Urinary bladder (tissue), 4 donors: ENCODE data around the gene SMPX. TPM values are rescaled to one million over a fixed set of nuclear protein-coding genes. Genes with fewer than 3 reads are reported as not detected.

ENCODE experiments used
- DNase-seq: peaks from one replicate; pipeline ENCODE4 v3.0.0-alpha.2; 2015; ENCODE audit errors: extremely low spot score
- H3K27ac ChIP-seq: one replicate; pipeline ENCODE4 v1.5.1; 2013; ENCODE audit warnings: low read depth, mild to moderate bottlenecking, moderate library complexity
- H3K36me3 ChIP-seq: one replicate; pipeline ENCODE4 v1.6.1; 2013; ENCODE audit warnings: mild to moderate bottlenecking, moderate library complexity; ENCODE audit not compliant: insufficient read depth
- H3K4me1 ChIP-seq: one replicate; pipeline ENCODE4 v1.6.1; 2013; ENCODE audit warnings: mild to moderate bottlenecking, moderate library complexity; ENCODE audit not compliant: insufficient read depth
- H3K4me3 ChIP-seq: one replicate; pipeline ENCODE4 v1.5.1; 2013; ENCODE audit warnings: low read depth, low read length
- WGBS: extraction: QIAGEN DNeasy Blood & Tissue Kit; methylation state at CpG from one replicate; pipeline ENCODE4 v1.1.7; 2013; 5-methylcytosine and 5-hydroxymethylcytosine counted together
- polyA plus RNA-seq: library from polyadenylated mRNA; stranded (reverse); fragments of 200-250 nt; gene quantifications from one replicate; pipeline ENCODE4 v1.2.3, GENCODE V29; 2013
- total RNA-seq: library from RNA; depleted of rRNA; stranded (reverse); fragments of >200 nt; gene quantifications from one replicate; pipeline ENCODE4 v1.2.3, GENCODE V29; 2014
- donor health status: healthy with polysubstance abuse.
- donor health status: healthy.

SMPX gene
- total and polyA plus RNA-seq, 2 donors: 3.6 to 47.5 TPM

DNA sequence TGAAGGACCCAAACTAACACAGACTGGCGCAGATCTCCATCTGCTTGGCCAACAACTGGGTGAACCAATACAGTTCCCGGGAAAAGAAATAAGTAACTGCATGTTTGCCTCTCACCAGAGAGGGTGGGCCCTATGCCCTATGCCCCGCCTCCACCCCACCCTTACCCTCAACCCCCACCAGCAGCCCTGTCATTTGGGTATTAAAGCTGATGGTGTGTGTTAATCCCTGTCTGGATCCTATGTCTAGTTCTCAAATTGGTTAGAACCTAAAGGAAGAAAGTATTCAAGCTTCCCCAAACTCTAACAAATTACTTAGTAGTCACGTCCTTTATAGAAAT lies 19.0 kb downstream of the SMPX start:
- 69% methylated on average over 4 of the region's 4 CpGs for WGBS
- Histone ChIP-seq H3K27ac (no peak overlapping the region), H3K4me3 (no peak overlapping the region), H3K4me1 (no peaks in the 10 kb centered on the region), H3K36me3 (no peaks in the 10 kb centered on the region)
- DNase-seq: no peak

DNA sequence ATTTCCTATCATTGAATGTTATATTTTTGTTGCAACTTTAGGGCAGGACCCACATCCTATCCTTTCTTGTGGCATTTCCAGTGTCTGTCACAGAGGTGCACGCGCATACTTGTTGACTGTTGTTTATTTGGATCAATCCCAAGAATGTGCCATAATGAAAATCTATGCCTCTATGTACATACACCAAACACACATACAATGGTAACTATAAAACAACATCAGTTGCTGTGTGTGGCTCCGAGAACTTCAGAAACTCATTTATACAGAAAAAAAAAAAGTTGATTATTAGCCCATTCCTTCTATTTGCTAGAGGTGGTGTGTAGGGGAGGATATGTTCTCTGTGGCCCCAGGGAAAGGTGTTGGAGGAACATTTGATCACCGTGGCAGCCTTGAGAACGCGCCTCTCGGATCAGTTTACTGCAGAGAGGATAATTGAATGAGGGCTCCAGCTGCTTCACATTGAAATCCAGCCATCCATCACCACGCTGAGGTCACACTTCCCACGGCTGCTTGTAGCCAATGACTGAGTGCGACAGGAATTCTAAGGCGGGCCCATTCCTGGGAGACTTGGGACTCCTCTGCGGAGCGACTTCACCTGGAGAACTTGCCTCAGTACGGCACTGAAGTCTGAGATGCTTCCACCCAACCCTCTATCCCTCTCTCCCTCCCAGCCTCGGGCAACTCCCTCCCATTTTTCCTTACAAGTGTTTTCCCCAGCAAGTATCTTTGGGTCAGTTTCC lies 19.5 kb downstream of the SMPX start:
- no peak overlapping the region for H3K27ac ChIP-seq
- no peaks in the 10 kb centered on the region for H3K4me1 ChIP-seq
- WGBS: 59% methylated on average over 15 of the region's 15 CpGs
- H3K36me3 ChIP-seq: no peaks in the 10 kb centered on the region
- no peak for DNase-seq
- no peak overlapping the region for H3K4me3 ChIP-seq

DNA sequence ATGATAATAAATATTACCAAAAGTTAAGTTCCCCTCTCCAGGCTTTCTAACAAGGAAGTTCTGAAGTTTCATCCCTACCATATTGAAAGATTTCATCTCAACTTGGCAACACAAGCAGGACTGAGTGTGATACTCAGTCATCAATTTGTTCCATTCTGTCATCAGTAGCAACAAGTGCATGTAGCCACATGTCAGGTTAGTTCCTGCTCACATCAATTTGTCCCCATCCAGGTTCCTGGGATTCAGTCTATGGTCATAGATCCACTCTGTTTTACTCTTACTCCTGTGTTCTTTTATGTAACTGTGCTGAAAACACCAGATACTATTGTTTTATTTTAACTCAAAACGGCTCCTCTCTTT lies 22.2 kb downstream of the SMPX start:
- H3K27ac ChIP-seq: no peak overlapping the region
- no peak for DNase-seq
- H3K36me3 ChIP-seq: no peaks in the 10 kb centered on the region
- no peak overlapping the region for H3K4me3 ChIP-seq
- WGBS: 49% methylated on average over 1 of the region's 1 CpG
- no peaks in the 10 kb centered on the region for H3K4me1 ChIP-seq

DNA sequence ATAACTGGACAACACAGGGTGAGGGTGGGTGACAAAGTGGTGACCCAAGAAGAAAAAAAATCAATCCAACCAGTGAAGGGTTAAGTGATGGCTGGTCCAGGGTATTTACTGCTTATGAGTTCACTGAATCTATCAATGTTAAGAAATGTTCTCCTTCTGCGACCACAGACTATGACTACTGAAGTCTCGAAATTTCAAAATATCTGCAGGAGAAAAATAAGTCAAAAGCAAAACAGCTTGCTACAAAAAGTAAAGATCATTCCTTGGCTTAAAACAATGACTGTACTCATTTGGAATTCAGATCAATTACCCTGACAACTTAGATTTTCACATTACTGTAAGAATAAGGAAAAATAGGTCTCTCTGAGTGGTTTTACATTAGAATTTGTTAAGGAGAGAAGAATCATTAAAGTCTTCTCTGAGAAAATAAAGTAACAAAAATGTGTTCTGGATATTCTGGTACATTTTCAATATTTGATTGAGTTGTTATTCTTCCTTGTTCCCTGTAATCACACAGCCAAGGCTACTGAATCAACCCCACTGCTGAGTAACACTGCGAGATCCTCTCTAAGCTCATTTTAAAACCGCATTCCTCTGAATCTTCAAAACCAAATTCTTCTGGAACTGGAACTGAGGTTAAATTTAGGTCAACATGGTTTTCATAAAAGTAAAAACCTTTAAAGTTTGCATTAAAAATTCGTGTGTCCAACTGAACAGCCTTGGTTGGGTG lies 22.7 kb downstream of the SMPX start:
- H3K36me3 ChIP-seq: no peaks in the 10 kb centered on the region
- H3K4me3 ChIP-seq: no peak overlapping the region
- H3K4me1 ChIP-seq: no peaks in the 10 kb centered on the region
- H3K27ac ChIP-seq: no peak overlapping the region
- WGBS: 36% methylated on average over 5 of the region's 5 CpGs
- DNase-seq: no peak

DNA sequence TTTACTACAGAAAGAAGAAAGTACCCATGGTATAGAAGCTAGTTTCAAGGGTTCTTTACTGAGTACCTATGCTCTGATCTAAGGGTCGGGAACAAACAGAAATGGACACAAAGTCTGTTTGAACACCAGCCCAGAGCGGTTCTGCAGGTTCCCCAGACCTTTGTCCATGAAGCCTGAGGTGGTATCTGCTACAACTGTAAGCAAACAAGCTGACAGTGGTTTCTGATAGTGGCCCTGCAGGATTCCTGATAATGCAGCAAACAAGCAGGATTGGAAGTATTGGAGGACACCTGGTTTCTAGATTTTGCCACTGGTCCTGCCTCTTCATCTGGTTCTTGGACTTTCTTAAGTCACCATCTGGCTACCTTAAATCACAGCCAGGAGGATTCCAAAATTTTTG lies 23.7 kb downstream of the SMPX start:
- Histone ChIP-seq H3K27ac (no peak overlapping the region), H3K4me1 (no peaks in the 10 kb centered on the region), H3K4me3 (no peak overlapping the region), H3K36me3 (no peaks in the 10 kb centered on the region)
- WGBS: 86% methylated on average over 2 of the region's 2 CpGs
- no peak for DNase-seq

DNA sequence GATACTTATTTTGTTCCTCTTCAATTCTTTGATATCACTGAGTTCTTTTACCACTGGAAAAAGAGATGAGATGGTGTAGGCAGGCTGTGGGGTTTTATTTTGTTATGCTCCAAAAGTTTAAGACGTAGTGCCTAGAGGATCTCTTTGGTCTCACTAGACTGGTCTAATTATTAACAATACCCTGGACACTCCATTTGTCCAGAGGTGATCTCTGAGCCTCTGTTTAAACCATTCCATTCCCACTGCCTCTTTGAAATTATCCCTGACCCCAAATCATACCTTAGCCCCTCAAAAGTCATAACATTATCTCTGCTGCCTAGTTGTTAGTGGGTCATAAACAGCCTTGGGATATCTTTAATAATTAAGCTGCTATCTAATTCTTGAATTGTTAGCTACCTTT lies 24.2 kb downstream of the SMPX start:
- WGBS: 92% methylated on average over 1 of the region's 1 CpG
- no peaks in the 10 kb centered on the region for H3K36me3 ChIP-seq
- no peak for DNase-seq
- H3K4me1 ChIP-seq: no peaks in the 10 kb centered on the region
- H3K27ac ChIP-seq: no peak overlapping the region
- no peak overlapping the region for H3K4me3 ChIP-seq

DNA sequence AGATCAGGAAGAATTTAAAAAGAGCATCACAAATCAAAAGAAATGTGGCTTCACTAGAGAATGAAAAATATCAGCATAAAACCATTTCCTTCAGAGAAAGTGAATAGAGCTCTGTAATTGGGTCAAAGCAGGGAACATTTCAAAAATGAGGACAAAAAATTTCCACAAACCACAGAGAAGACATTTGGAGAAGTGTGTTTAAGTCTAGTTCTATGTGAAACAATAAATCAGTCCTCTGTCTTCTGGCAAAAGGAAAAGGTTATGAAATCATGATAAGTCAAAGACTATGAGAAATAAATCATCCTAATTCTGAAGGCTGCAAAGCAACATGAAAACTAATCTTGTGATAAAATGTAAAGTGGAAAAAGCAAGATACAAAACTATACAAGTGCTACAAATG lies 27.9 kb downstream of the SMPX start:
- no peak overlapping the region for H3K4me3 ChIP-seq
- DNase-seq: no peak
- no peaks in the 10 kb centered on the region for H3K4me1 ChIP-seq
- H3K36me3 ChIP-seq: no peaks in the 10 kb centered on the region
- H3K27ac ChIP-seq: no peak overlapping the region

DNA sequence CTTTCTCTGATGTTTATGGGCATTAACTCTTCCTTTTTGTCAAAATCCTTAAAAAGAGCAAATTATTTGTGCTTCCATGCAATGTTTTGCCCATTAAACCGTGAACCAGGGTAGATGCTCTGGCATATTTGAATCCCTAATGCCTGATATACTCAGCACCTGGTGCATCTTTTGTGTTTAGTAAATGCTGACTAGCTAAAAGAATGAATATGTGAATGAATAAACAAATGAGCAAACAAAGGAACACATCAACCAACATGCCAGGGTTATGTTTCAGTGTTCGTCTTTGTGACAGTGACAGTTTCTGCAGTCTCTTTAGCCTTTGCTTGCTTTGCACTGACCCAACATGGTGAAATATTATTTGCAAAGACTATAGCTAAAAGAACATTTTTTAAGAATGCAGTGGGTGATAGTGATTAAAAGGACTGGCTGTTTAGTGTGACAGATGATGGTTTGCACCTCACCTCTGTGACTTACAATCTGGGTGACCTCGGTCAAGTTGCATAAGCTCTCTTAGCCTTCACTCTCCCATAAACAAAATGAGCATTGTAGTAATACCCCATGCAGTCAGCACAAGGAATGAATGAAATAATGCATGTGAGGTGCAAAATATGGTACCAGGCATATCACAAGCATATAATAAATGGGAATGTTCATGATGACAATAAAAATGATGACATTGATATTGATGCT lies 29.5 kb downstream of the SMPX start:
- WGBS: 83% methylated on average over 3 of the region's 3 CpGs
- H3K4me1 ChIP-seq: no peaks in the 10 kb centered on the region
- H3K27ac ChIP-seq: no peak overlapping the region

DNA sequence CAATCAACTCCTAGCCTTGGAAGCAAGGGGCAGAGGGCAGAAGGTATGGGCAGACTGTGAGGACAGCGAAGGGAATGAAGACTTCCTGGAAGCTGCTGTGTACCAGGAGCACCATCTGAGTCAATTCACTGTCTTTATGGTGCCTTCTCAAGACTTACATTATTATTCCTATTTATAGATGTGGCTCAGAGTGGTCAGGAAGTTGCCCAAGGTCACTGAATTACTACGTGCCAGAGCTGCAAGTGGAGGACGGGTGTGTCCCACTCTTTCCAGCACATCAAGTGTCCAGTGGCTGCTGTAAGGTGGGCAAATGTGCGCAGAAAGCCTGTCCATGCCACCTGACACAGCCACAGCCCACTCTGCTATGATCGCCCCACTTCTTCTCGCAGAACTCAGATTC lies 32.0 kb downstream of the SMPX start:
- Histone ChIP-seq H3K4me1 (no peaks in the 10 kb centered on the region), H3K36me3 (no peaks in the 10 kb centered on the region), H3K4me3 (no peak overlapping the region), H3K27ac (no peak overlapping the region)
- no peak for DNase-seq
- 81% methylated on average over 6 of the region's 6 CpGs for WGBS

More for the DNA sequence above, 29.5 kb downstream of the SMPX start:
- no peak overlapping the region for H3K4me3 ChIP-seq
- DNase-seq: no peak
- H3K36me3 ChIP-seq: no peaks in the 10 kb centered on the region

DNA sequence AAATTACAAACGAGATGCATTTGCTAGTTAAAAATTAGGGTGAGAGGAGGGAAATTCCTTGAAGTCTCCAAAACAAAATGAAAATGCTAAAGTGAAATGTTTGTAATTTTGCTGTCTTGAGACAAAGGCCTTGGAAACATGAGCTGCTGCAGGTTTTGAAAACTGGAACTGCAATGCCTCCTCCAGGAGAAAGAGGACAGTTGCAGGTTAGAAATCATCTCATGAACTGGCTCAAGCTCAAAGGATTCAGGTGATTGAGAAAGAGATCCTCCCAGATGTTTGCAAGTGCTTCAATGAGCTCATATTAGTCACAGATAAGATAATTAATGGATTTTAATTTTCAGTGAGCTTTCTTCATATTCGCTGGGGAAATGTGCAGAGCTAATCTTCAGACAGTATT lies 32.4 kb downstream of the SMPX start:
- no peak overlapping the region for H3K4me3 ChIP-seq
- DNase-seq: no peak
- H3K27ac ChIP-seq: no peak overlapping the region
- 19% methylated on average over 2 of the region's 2 CpGs for WGBS
- no peaks in the 10 kb centered on the region for H3K4me1 ChIP-seq
- no peaks in the 10 kb centered on the region for H3K36me3 ChIP-seq

DNA sequence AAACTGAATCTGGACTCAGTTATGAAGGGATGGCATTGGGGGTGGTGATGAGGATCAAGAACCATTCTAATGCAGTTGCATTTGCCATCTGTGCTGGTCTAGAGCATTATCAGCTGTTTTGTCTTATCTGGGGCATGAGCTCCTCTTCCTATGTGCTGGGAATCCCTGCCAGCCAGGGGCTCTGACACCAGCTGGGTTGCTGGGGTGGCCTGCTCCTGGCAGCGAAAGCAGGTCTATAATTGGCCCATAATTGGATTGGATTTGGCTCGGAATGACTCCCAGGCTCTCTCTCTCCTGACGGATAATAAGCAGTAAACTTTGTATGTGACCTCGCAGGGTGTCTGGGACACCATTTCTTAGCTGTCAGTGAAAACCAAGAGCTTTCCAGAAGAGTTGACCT lies 34.1 kb downstream of the SMPX start:
- Histone ChIP-seq H3K4me3 (no peak overlapping the region), H3K36me3 (no peaks in the 10 kb centered on the region), H3K4me1 (no peaks in the 10 kb centered on the region), H3K27ac (no peak overlapping the region)
- 74% methylated on average over 4 of the region's 4 CpGs for WGBS
- DNase-seq: no peak

DNA sequence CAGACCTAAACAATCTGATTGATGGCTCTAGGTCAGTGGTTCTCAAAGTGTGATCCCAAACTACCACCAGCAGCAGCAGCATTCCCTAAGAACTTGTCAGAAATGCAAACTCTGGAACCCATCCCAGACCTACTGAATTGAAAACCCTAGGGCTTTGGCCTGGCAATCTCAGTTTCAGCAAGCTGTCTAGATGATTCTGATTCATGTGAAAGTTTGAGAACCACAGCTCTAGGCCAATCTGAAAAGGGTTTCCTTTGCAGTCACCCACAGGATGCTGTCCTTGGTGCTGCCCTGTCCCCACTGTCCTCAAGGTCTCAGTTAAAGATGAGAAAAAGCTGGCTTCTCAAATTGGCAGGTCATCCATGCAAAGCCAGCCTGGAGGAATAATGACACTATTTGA lies 34.8 kb downstream of the SMPX start:
- H3K4me1 ChIP-seq: no peaks in the 10 kb centered on the region
- no peak overlapping the region for H3K4me3 ChIP-seq
- no peak overlapping the region for H3K27ac ChIP-seq
- no peak for DNase-seq
- H3K36me3 ChIP-seq: no peaks in the 10 kb centered on the region

DNA sequence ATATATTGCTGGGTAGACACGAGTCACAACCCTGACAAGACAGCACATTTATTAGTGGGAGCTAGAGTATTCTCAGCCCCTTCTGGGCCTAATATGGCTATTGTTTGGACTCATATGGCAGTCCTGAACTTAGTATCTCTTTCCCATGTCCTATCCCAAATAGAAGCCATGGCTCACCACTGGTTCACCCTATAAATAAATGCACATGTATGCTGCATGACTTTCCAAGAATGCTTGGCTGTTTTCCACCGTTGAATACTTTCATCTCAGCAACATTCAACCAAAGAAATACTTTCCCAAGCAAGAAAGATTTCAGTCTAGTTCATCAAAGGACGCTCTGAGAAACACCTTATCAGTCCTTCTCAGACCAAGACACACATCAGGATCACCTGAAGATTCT lies 36.7 kb downstream of the SMPX start:
- DNase-seq: no peak
- no peaks in the 10 kb centered on the region for H3K36me3 ChIP-seq
- no peak overlapping the region for H3K4me3 ChIP-seq
- H3K27ac ChIP-seq: no peak overlapping the region
- H3K4me1 ChIP-seq: no peaks in the 10 kb centered on the region
- WGBS: 47% methylated on average over 3 of the region's 3 CpGs

DNA sequence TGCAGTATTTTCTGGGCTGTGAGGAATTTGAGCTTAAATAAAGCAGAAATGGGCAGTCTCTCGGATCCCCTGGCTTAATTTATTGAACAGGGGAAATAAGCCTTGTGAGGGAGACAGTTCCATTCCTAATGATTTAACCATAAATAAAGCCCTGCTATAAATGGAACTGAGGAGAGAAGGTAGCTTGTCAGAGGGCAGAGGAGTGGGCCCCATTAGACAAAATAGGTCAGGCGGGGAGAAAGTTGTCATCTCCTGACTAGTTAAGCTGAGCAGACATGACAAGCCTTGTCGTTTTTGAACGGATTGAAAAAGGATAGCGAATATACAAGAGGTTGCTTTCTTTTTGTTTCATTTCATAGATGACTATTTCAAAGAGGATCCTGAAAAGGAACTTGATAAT lies 39.3 kb downstream of the SMPX start:
- H3K27ac ChIP-seq: no peak overlapping the region
- no peak for DNase-seq
- H3K4me1 ChIP-seq: no peaks in the 10 kb centered on the region
- H3K4me3 ChIP-seq: no peak overlapping the region
- no peaks in the 10 kb centered on the region for H3K36me3 ChIP-seq
- WGBS: 81% methylated on average over 5 of the region's 5 CpGs
